Endodermal cell (in vitro differentiated cells): ENCODE results near the gene PRRT4. TPM values are rescaled to one million over a fixed set of nuclear protein-coding genes. Genes with fewer than 3 reads are reported as not detected.

ENCODE experiments used
- DNase-seq: peaks from one replicate; pipeline ENCODE4 v3.0.0-alpha.2; 2017
- H3K27ac ChIP-seq: 2 replicates; pipeline ENCODE4 v1.5.1; 2013; ENCODE audit warnings: mild to moderate bottlenecking, low read depth, low read length, moderate library complexity
- H3K27me3 ChIP-seq: 2 replicates; pipeline ENCODE4 v1.6.1; 2013; ENCODE audit warnings: mild to moderate bottlenecking, low read length, moderate library complexity; ENCODE audit not compliant: insufficient read depth, control insufficient read depth, poor library complexity, severe bottlenecking
- H3K36me3 ChIP-seq: 2 replicates; pipeline ENCODE4 v1.7.0; 2013; ENCODE audit warnings: mild to moderate bottlenecking, low read length, moderate library complexity; ENCODE audit not compliant: control insufficient read depth, insufficient read depth
- H3K4me1 ChIP-seq: one replicate; pipeline ENCODE4 v1.7.0; 2013; ENCODE audit warnings: low read length; ENCODE audit not compliant: control insufficient read depth, insufficient read depth
- H3K4me3 ChIP-seq: 2 replicates; pipeline ENCODE4 v1.5.1; 2013; ENCODE audit warnings: mild to moderate bottlenecking, low read length, moderate library complexity
- H3K9ac ChIP-seq: 2 replicates; pipeline ENCODE4 v1.6.1; 2013; ENCODE audit warnings: mild to moderate bottlenecking, low read length, moderate library complexity; ENCODE audit not compliant: poor library complexity, severe bottlenecking; ENCODE audit errors: extremely low read depth
- H3K9me3 ChIP-seq: 2 replicates; pipeline ENCODE4 v1.6.1; 2013; ENCODE audit warnings: mild to moderate bottlenecking, low read length, moderate library complexity; ENCODE audit not compliant: control insufficient read depth
- H3K27ac Mint-ChIP-seq: 2 replicates; pipeline ENCODE4 v1.8.0; 2020; ENCODE audit warnings: mixed read lengths
- H3K27me3 Mint-ChIP-seq: 2 replicates; pipeline ENCODE4 v1.8.0; 2021; ENCODE audit warnings: mild to moderate bottlenecking, mixed read lengths; ENCODE audit not compliant: insufficient read depth
- H3K36me3 Mint-ChIP-seq: 2 replicates; pipeline ENCODE4 v1.8.0; 2020; ENCODE audit warnings: low read depth, mixed read lengths
- H3K4me1 Mint-ChIP-seq: 2 replicates; pipeline ENCODE4 v1.8.0; 2020; ENCODE audit warnings: mixed read lengths
- H3K4me3 Mint-ChIP-seq: 2 replicates; pipeline ENCODE4 v1.8.0; 2020; ENCODE audit warnings: mild to moderate bottlenecking, moderate library complexity, mixed read lengths
- H3K9me3 Mint-ChIP-seq: 2 replicates; pipeline ENCODE4 v1.8.0; 2020; ENCODE audit warnings: mild to moderate bottlenecking, mixed read lengths
- WGBS, 2 experiments: methylation state at CpG; one replicate each; pipeline versions ENCODE4 v1.1.5 to v1.1.7; 2013; ENCODE audit warnings: missing lambda C conversion rate in 2 of 2, mixed read lengths in 1 of 2; ENCODE audit not compliant: insufficient coverage in 1 of 2, insufficient read length in 1 of 2; 5-methylcytosine and 5-hydroxymethylcytosine counted together
- total RNA-seq, 2 donors: library from RNA; stranded (reverse); fragmentation: NEBNext Ultra II Directional in 1 of 2; extraction: Animal tissue kit (Norgen Biotek cat#: 25700) in 1 of 2; gene quantifications; 2 replicates in 1 of 2; 3 replicates in 1 of 2; pipeline ENCODE4 v1.2.1, GENCODE V29; 2021
- TF ChIP-seq, protein P1 (sequence below): fragments of 200-600 bp; sonication (generic); conservative IDR thresholded peaks from 2 replicates; pipeline ENCODE4 v1.5.0; 2021; ENCODE audit warnings: antibody characterized with exemption, mild to moderate bottlenecking

PRRT4 gene
- total RNA-seq, 2 donors from 2014 or later = 0.18 TPM; not detected in 1

DNA sequence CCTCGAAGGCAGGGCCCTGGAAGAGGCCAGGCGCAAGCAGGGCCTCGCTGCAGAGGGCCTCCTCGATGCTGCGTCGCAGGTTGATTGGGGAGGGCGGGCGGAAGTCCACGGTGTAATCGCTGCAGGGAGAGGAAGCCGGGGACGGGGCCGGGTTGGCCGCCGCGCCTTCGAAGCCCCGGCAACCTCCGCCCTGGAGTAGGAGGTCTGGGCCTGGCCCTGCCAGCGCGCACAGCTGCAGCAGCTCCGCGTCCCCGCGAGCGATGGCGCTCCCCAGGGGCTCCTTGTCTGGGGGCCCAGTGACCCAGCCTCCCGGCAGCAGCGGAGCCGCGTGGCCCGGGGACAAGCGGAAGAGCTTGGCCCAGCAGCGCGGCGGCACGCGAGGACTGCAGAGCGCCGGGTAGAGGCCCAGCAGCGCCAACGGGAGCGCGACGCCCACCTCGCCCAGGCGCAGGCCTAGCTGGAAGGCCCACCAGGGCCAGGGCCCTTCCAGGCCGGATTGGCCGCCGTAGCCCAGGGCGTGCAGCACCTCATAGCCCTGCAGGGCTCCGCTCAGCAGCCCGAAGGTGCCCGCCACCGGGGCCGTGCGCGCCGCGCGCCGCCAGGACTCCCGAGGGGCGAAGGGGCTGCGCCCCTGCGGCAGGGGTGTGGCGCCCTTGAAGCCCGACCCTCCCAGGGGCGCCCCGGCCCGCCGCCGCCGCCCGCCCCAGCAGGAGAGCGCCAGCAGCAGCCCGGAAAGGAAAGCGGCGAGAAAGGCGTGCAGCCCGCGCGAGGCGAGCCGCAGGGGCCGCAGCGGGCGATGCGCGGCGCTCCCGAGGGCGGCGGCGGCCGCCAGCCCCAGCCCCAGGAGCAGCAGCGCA lies 10.0 kb downstream of the PRRT4 start:
- no peaks in the 10 kb centered on the region for H3K9me3 ChIP-seq
- TF ChIP-seq, protein P1, sequence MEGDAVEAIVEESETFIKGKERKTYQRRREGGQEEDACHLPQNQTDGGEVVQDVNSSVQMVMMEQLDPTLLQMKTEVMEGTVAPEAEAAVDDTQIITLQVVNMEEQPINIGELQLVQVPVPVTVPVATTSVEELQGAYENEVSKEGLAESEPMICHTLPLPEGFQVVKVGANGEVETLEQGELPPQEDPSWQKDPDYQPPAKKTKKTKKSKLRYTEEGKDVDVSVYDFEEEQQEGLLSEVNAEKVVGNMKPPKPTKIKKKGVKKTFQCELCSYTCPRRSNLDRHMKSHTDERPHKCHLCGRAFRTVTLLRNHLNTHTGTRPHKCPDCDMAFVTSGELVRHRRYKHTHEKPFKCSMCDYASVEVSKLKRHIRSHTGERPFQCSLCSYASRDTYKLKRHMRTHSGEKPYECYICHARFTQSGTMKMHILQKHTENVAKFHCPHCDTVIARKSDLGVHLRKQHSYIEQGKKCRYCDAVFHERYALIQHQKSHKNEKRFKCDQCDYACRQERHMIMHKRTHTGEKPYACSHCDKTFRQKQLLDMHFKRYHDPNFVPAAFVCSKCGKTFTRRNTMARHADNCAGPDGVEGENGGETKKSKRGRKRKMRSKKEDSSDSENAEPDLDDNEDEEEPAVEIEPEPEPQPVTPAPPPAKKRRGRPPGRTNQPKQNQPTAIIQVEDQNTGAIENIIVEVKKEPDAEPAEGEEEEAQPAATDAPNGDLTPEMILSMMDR = no peak
- peaks cover 82% of the 10 kb centered on the region for H3K27me3 ChIP-seq
- H3K27ac ChIP-seq = no peak overlapping the region
- DNase-seq = peak; percentile 71
- Mint-ChIP-seq H3K4me3 (no peak overlapping the region), H3K9me3 (no peaks in the 10 kb centered on the region), H3K4me1 (no peaks in the 10 kb centered on the region), H3K27me3 (peaks cover 88% of the 10 kb centered on the region), H3K27ac (no peak overlapping the region), H3K36me3 (no peaks in the 10 kb centered on the region)
- H3K4me3 ChIP-seq = no peak overlapping the region
- 57 to 80% methylated on average over 41 to 97 of the region's 97 CpGs for WGBS, 2 experiments
- H3K36me3 ChIP-seq = no peaks in the 10 kb centered on the region
- H3K4me1 ChIP-seq = no peaks in the 10 kb centered on the region
- no peak overlapping the region for H3K9ac ChIP-seq

DNA sequence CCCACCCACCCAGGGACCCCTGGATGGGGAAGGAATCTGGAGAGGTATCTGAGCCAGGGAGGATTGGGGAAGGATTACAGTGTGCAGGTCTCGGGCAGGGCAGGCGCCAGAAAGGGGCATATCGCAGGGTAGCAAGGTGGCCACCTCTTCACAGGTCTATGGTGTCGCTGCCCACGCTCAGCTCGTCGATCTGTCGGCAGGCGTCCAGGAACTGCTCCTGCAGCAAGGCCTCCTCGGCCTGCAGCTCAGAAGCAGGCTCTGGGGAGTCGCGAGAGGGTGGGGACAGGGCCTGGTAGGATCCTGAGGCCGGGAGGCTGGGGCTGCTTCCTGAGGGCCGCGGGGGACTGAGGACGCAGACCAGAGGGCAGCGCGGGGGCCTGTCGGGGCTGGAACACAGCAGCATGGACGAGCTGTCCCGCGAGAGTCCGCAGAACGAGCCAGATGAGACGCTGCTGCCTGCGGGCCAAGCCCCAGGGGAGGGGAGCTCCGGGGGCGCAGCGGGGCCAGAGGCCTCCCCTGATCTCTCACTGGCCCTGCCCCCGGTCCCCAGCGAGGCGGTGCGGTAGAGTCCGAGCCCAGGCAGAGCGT lies 10.7 kb downstream of the PRRT4 start:
- Mint-ChIP-seq H3K4me3 (no peak overlapping the region), H3K27me3 (peaks cover 87% of the 10 kb centered on the region), H3K9me3 (no peaks in the 10 kb centered on the region), H3K36me3 (no peaks in the 10 kb centered on the region), H3K27ac (no peak overlapping the region), H3K4me1 (no peaks in the 10 kb centered on the region)
- Histone ChIP-seq H3K9ac (no peak overlapping the region), H3K9me3 (no peaks in the 10 kb centered on the region), H3K4me1 (no peaks in the 10 kb centered on the region), H3K27ac (no peak overlapping the region), H3K27me3 (peaks cover 80% of the 10 kb centered on the region), H3K4me3 (no peak overlapping the region), H3K36me3 (no peaks in the 10 kb centered on the region)
- 91% methylated on average over 27 to 35 of the region's 35 CpGs for WGBS, 2 experiments
- TF ChIP-seq, protein P1 = no peak
- no peak for DNase-seq

DNA sequence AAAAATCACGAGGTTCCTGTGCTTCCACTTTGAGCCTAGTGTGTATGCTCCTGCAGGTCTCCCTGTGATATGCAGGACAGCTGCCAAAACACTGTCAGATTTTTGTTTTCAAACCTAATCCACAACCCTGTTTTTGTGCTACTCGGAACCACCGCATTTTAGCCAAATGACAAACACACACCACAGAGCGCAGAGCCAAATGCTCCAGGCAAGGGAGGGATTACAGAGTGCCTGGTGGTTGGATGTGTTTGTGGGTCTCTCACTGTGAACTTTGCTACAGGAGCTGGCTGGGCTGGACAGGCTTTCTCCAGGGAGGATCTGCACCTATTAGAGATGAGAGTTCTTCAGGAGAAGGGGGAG lies 12.0 kb downstream of the PRRT4 start:
- no peaks in the 10 kb centered on the region for H3K36me3 Mint-ChIP-seq
- no peak overlapping the region for H3K4me3 ChIP-seq
- H3K27me3 Mint-ChIP-seq = peaks cover 85% of the 10 kb centered on the region
- H3K27me3 ChIP-seq = peaks cover 68% of the 10 kb centered on the region
- TF ChIP-seq, protein P1 = no peak
- H3K4me1 ChIP-seq = no peaks in the 10 kb centered on the region
- H3K9me3 Mint-ChIP-seq = no peaks in the 10 kb centered on the region
- H3K27ac ChIP-seq = no peak overlapping the region
- 29 to 58% methylated on average over 1 to 4 of the region's 4 CpGs for WGBS, 2 experiments
- H3K4me1 Mint-ChIP-seq = no peaks in the 10 kb centered on the region
- H3K36me3 ChIP-seq = no peaks in the 10 kb centered on the region
- H3K9ac ChIP-seq = no peak overlapping the region
- no peak for DNase-seq
- no peaks in the 10 kb centered on the region for H3K9me3 ChIP-seq
- H3K27ac Mint-ChIP-seq = no peak overlapping the region
- H3K4me3 Mint-ChIP-seq = no peak overlapping the region
